GM10266 (cell line): ENCODE data around the gene YTHDF2.
"Not testable (repeated sequence)": the region's sequence is repeated elsewhere in the genome, so short reads cannot be mapped to it uniquely, and the experiment has no call there.

Experiments used
- DNase-seq: peaks from one replicate; pipeline ENCODE4 v3.0.0; 2012; ENCODE audit errors: extremely low spot score
- CTCF ChIP-seq: IDR thresholded peaks from 2 replicates; pipeline ENCODE4 v1.5.1; 2012; ENCODE audit warnings: mild to moderate bottlenecking, low read depth; ENCODE audit not compliant: control insufficient read depth, insufficient read depth; ENCODE audit errors: missing control alignments

The YTHDF2 gene

DNA sequence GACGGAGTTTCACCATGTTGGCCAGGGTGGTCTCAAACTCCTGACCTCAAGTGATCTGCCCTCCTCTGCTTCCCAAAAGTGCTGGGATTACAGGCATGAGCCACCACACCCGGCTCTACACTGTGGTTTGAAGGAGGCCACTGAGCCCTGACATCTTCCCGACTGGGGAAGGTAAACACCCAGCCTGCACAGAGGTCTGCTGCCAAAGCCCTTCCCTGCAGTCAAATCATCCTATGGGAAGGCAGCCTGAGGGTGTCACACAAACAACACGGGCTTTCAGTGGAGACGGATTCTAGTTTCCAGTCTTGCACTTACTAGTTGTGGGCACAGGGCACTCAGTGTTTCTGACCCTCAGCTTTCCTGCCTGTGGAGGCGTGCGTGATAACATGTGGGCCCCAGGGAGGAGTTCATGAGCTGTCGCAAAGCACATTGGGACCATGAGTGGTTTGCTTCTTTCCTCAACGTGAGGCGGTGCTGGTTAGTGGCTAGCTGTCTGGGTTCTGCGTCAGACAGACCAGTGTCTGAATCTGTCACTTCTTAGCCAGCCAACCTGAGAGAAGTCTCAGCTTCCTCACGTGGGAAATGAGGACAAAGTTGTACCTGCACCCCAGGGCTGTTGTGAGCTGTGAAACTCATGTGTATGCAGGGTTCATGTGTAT is 53.8 kb downstream of the YTHDF2 start:
- no peak for DNase-seq
- TF ChIP-seq CTCF: no peak

DNA sequence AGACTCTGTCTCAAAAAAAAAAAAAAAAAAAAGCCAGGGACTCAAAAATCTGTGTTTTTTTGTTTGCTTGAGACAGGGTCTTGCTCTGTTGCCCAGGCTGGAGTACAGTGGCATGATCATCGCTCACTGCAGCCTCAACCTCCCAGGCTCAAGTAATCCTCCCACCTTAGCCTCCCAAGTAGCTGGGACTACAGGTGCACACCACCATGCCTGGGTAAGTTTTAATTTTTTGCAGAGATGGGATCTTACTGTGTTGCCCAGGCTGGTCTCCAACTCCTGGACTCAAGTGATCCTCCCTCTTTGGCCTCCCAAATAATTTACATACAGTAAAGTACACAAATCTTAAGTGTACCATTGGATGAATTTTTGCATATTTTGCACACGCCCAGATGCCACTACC is 55.2 kb downstream of the YTHDF2 start:
- not testable (repeated sequence) for DNase-seq

DNA sequence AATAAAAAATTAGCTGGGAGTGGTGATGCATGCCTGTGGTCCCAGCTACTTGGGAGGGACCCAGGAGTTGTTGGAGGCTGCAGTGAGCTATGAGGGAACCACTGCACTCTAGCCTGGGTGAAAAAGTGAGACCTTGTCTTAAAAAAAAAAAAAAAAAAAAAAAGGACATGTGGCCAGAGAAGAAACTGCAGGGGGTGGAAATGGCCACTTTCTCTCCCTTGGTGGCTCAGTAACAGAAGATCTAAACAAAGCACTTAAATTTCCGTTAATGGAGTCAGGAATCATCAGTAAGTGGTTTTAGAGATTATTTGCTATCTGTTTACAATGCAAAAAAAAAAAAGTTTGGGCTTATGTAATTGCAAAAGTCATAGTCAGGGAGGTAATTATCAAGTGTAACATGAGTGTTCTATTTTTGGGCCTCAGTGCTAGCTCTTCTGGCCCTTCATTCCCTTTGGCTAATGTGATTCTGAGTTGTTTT is 55.9 kb downstream of the YTHDF2 start:
- no peak for DNase-seq
- TF ChIP-seq CTCF: no peak

DNA sequence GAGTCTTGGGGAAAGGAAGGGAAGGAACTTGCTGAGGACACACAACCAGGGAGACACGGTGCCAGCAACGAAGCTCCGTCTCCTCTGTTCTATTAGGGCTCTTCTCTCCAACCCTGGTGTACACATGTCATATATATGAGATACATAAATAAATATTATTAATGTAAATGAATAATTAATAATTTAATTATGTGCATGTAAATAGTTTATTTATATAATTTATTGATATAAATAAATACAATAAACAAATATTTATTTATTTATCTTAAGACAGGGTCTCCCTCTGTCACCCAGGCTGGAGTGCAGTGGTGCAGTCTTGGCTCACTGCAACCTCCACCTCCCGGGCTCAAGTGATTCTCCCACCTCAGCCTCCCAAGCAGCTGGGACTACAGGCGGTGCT is 57.8 kb downstream of the YTHDF2 start:
- not testable (repeated sequence) for DNase-seq

GRCh38 chr1:28796352-28797211 is 59.8 kb downstream of the YTHDF2 start:
- no peak for TF ChIP-seq CTCF
- no peak for DNase-seq

DNA sequence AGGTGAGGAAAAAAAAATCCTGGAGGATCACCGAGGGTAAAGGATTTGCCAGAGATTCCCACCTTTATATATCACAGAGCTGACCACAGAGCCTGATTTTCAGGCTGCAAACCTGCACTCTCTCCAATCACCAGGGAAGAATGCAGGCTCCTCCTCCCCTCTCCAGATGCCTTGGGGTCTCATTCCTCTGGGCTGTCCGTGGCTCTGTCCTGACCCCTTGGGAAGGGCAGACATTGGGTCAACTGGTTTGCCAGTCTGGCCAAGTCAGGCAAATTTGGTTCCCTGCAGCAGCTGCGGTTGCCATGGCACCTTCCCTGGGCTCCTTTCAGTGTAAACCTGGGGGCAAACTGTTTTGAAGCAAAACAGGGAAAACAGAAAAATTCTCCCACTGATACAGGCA is 63.6 kb downstream of the YTHDF2 start:
- DNase-seq: no peak
- TF ChIP-seq CTCF: no peak

DNA sequence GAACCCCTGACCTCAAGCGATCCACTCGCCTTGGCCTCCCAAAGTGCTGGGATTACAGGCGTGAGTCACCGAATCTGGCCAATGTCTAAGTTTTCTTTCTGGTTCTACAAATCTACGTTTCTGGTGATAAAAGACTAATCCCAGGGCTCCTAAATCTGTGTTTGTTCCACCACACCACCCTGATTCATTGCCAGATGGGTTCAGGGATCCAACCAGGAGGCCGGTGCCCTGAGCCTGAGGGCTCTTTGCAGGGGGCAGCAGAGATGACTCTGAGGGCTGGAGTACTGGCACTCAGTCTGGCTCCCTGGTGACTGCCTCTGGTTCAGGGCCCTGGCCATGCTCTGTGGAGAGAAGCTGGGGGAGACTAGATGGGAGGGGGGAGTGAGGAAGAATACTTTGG is 64.7 kb downstream of the YTHDF2 start:
- DNase-seq: no peak
- TF ChIP-seq CTCF: no peak

GRCh38 chr1:28803051-28803450 is 66.3 kb downstream of the YTHDF2 start:
- no peak for TF ChIP-seq CTCF
- DNase-seq: no peak
